Hippocampal formation (tissue), 2 donors: ENCODE results near the gene DOCK9.
"Not testable (repeated sequence)": the region's sequence is repeated elsewhere in the genome, so short reads cannot be mapped to it uniquely, and the experiment has no call there.

ENCODE experiments used
- DNase-seq, 2 donors: peaks; one replicate each; lab custom pipeline; 2025; lab: John Stamatoyannopoulos, UW

Gene DOCK9

GRCh38 chr13:98774776-98775175 is 203.1 kb downstream of the DOCK9 start:
- DNase-seq = no peak

GRCh38 chr13:98773921-98774320 is 203.9 kb downstream of the DOCK9 start:
- no peak for DNase-seq

- no peak for DNase-seq
Observed at GRCh38 chr13:98772794-98773452, 204.9 kb downstream of the DOCK9 start.

GRCh38 chr13:98771838-98772611 is 205.8 kb downstream of the DOCK9 start:
- no peak for DNase-seq

GRCh38 chr13:98769736-98770135 is 208.1 kb downstream of the DOCK9 start:
- DNase-seq = no peak

- DNase-seq = no peak
Observed at GRCh38 chr13:98768522-98768921, 209.3 kb downstream of the DOCK9 start.

- no peak for DNase-seq
Observed at GRCh38 chr13:98766697-98767096, 211.2 kb downstream of the DOCK9 start.

- DNase-seq = no peak
Observed at GRCh38 chr13:98765996-98766519, 211.8 kb downstream of the DOCK9 start.

GRCh38 chr13:98761986-98762616 is 215.8 kb downstream of the DOCK9 start:
- DNase-seq = no peak

GRCh38 chr13:98761126-98761985 is 216.5 kb downstream of the DOCK9 start:
- no peak for DNase-seq

- no peak for DNase-seq
Observed at GRCh38 chr13:98755729-98756128, 222.1 kb downstream of the DOCK9 start.

- no peak for DNase-seq
Observed at GRCh38 chr13:98755116-98755515, 222.7 kb downstream of the DOCK9 start.

- DNase-seq = not testable (repeated sequence)
Observed at GRCh38 chr13:98754468-98754867, 223.4 kb downstream of the DOCK9 start.

GRCh38 chr13:98752467-98753290 is 225.2 kb downstream of the DOCK9 start, which contains the start of gene SLC15A1:
Gene SLC15A1, minus strand, starts transcription at chr13:98752672. Its CDS starts 74 bp downstream, at chr13:98752598.
- DNase-seq = no peak

- no peak for DNase-seq
Observed at GRCh38 chr13:98751861-98752466, 225.9 kb downstream of the DOCK9 start.

- no peak for DNase-seq
Observed at GRCh38 chr13:98751367-98751782, 226.5 kb downstream of the DOCK9 start.

- no peak for DNase-seq
Observed at GRCh38 chr13:98749501-98749900, 228.4 kb downstream of the DOCK9 start.

- no peak for DNase-seq
Observed at GRCh38 chr13:98746968-98747367, 230.9 kb downstream of the DOCK9 start.
